ENCODE data around the gene LPCAT3.

The LPCAT3 gene

GRCh38 chr12:6950811-6951540, 67.3 kb downstream of the LPCAT3 start, which contains the start of gene PTPN6:
TSS of gene PTPN6 (plus strand) at chr12:6951356. CDS start at chr12:6951513, 157 bp downstream.
- no peak for DNase-seq

GRCh38 chr12:6950401-6950801, 67.9 kb downstream of the LPCAT3 start:
- DNase-seq = no peak

- DNase-seq = no peak
Observed at GRCh38 chr12:6948873-6949594, 69.2 kb downstream of the LPCAT3 start.

- DNase-seq = no peak
Observed at GRCh38 chr12:6947615-6948014, 70.7 kb downstream of the LPCAT3 start.

GRCh38 chr12:6946920-6947374, 71.3 kb downstream of the LPCAT3 start:
- no peak for DNase-seq

GRCh38 chr12:6946033-6946919, 72.0 kb downstream of the LPCAT3 start:
- DNase-seq = peak; percentile 95

- no peak for DNase-seq
Observed at GRCh38 chr12:6945613-6946012, 72.7 kb downstream of the LPCAT3 start.

- DNase-seq = peak; percentile 97
Observed at GRCh38 chr12:6944381-6945186, 73.7 kb downstream of the LPCAT3 start.

GRCh38 chr12:6943722-6944380, 74.4 kb downstream of the LPCAT3 start, which contains the start of the genes C12orf57 and RNU7-1:
TSS of gene C12orf57 (plus strand) at chr12:6944022. CDS start at chr12:6944122, 100 bp downstream.
TSS of gene RNU7-1 (plus strand) at chr12:6943816.
- DNase-seq = peak; percentile 97

GRCh38 chr12:6943389-6943721, 74.9 kb downstream of the LPCAT3 start:
- DNase-seq = peak; percentile 85

- no peak for DNase-seq
Observed at GRCh38 chr12:6942331-6942665, 76.0 kb downstream of the LPCAT3 start.

GRCh38 chr12:6941782-6942181, 76.5 kb downstream of the LPCAT3 start:
- no peak for DNase-seq

GRCh38 chr12:6941267-6941666, 77.0 kb downstream of the LPCAT3 start:
- no peak for DNase-seq

- DNase-seq = no peak
Observed at GRCh38 chr12:6939191-6939540, 79.1 kb downstream of the LPCAT3 start.

GRCh38 chr12:6938353-6939190, 79.7 kb downstream of the LPCAT3 start:
- DNase-seq = no peak

- DNase-seq = peak; percentile 86
Observed at GRCh38 chr12:6937481-6938352, 80.6 kb downstream of the LPCAT3 start.

- no peak for DNase-seq
Observed at GRCh38 chr12:6936636-6937480, 81.4 kb downstream of the LPCAT3 start.

- no peak for DNase-seq
Observed at GRCh38 chr12:6936194-6936635, 82.1 kb downstream of the LPCAT3 start.

All from DMS79 (cell line).